ENCODE results near the gene LY86. TPM values are rescaled to one million over a fixed set of nuclear protein-coding genes. Genes with fewer than 3 reads are reported as not detected.

The LY86 gene
- polyA plus RNA-seq, 1 of the 3 experiments (the other 2 are of a cell fraction): not detected

DNA sequence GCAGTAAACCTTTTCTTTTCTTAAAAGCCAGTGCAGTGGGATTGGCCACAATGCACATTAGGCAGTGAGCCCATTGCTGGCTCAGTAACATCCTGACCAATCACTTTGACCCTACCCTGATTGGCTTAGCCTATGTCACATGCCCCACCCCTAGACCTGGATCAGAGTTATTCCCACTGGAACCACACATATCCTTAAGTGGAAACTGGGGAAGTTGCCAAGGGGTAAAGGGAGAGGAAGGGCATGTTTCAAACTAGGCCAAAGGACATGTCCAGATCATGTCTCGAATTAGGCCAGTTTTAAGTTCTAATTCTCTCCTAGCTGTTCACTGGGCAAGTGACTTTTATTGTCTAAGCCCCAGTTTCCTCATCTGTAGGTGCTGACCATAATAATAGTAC is 69.3 kb downstream of the LY86 start:
- Histone ChIP-seq H3K4me1 (ENCODE audit: control insufficient read depth in 1 of 2, insufficient read depth in 2 of 2, low read depth in 1 of 2, low read length in 1 of 2) (peaks cover 0 to 9% of the 10 kb centered on the region in 2 experiments; a peak in 1 of 4 replicates), H3K9me3 (no peaks in the 10 kb centered on the region), H3K79me2 (ENCODE audit: insufficient read depth) (no peaks in the 10 kb centered on the region), H4K20me1 (ENCODE audit: insufficient read depth) (no peaks in the 10 kb centered on the region), H3K4me2 (no peak overlapping the region), H3K9me2 (no peaks in the 10 kb centered on the region), H3K27ac (ENCODE audit: low read depth in 2 of 2, low read length in 1 of 2) (no peak overlapping the region), H2AFZ (ENCODE audit: low read depth) (no peak overlapping the region), H3K4me3 (ENCODE audit: low read depth in 2 of 2, low read length in 1 of 2) (no peak overlapping the region), H3F3A (replicated peaks; ENCODE audit: insufficient read depth) (no peaks in the 10 kb centered on the region), H3K27me3 (ENCODE audit: insufficient read depth) (no peaks in the 10 kb centered on the region), H3K36me3 (replicated peaks in 1 of 2; ENCODE audit: control insufficient read depth in 1 of 2, insufficient read depth in 2 of 2, low read length in 1 of 2) (no peaks in the 10 kb centered on the region), H3K9ac (no peak overlapping the region)
- WGBS (ENCODE audit: low lambda C conversion rate): 13% methylated on average over 1 of the region's 1 CpG
- ChIA-PET POLR2A (no interaction called here), CTCF (no interaction called here)
- TF ChIP-seq, protein P1, sequence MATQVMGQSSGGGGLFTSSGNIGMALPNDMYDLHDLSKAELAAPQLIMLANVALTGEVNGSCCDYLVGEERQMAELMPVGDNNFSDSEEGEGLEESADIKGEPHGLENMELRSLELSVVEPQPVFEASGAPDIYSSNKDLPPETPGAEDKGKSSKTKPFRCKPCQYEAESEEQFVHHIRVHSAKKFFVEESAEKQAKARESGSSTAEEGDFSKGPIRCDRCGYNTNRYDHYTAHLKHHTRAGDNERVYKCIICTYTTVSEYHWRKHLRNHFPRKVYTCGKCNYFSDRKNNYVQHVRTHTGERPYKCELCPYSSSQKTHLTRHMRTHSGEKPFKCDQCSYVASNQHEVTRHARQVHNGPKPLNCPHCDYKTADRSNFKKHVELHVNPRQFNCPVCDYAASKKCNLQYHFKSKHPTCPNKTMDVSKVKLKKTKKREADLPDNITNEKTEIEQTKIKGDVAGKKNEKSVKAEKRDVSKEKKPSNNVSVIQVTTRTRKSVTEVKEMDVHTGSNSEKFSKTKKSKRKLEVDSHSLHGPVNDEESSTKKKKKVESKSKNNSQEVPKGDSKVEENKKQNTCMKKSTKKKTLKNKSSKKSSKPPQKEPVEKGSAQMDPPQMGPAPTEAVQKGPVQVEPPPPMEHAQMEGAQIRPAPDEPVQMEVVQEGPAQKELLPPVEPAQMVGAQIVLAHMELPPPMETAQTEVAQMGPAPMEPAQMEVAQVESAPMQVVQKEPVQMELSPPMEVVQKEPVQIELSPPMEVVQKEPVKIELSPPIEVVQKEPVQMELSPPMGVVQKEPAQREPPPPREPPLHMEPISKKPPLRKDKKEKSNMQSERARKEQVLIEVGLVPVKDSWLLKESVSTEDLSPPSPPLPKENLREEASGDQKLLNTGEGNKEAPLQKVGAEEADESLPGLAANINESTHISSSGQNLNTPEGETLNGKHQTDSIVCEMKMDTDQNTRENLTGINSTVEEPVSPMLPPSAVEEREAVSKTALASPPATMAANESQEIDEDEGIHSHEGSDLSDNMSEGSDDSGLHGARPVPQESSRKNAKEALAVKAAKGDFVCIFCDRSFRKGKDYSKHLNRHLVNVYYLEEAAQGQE (IDR thresholded peaks at IDR 0.05; ENCODE audit: low read depth, low read length): no peak
- TF ChIP-seq YY1 (IDR thresholded peaks at IDR 0.05; ENCODE audit: low read depth) (no peak), POLR2AphosphoS5 (IDR thresholded peaks at IDR 0.05; ENCODE audit: low read depth, low read length) (no peak), FOXJ3 (CRISPR knock-in tag; IDR thresholded peaks at IDR 0.05) (no peak), CHD2 (IDR thresholded peaks at IDR 0.05; ENCODE audit: low read length, partially characterized antibody) (no peak), SMC3 (IDR thresholded peaks at IDR 0.05; ENCODE audit: low read depth, low read length) (no peak), RFX5 (IDR thresholded peaks at IDR 0.05; ENCODE audit: low read length) (no peak), RCOR1 (IDR thresholded peaks at IDR 0.05; ENCODE audit: low read length) (no peak), FOSL2 (IDR thresholded peaks at IDR 0.05; ENCODE audit: borderline replicate concordance, low read depth) (no peak), TCF12 (IDR thresholded peaks at IDR 0.05) (no peak), FOXM1 (IDR thresholded peaks at IDR 0.05; ENCODE audit: low read depth) (no peak), RAD21 (IDR thresholded peaks at IDR 0.05; ENCODE audit: low read length) (no peak), GATA2 (CRISPR knock-in tag; IDR thresholded peaks at IDR 0.05) (no peak), GABPA (IDR thresholded peaks at IDR 0.05; ENCODE audit: low read depth) (no peak), EZH2phosphoT487 (IDR thresholded peaks at IDR 0.05; ENCODE audit: borderline replicate concordance, low read depth) (no peak)
- TF ChIP-seq, protein P2, sequence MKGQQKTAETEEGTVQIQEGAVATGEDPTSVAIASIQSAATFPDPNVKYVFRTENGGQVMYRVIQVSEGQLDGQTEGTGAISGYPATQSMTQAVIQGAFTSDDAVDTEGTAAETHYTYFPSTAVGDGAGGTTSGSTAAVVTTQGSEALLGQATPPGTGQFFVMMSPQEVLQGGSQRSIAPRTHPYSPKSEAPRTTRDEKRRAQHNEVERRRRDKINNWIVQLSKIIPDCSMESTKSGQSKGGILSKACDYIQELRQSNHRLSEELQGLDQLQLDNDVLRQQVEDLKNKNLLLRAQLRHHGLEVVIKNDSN (IDR thresholded peaks at IDR 0.05; ENCODE audit: borderline replicate concordance, low read depth): no peak
- TF ChIP-seq, protein P3, sequence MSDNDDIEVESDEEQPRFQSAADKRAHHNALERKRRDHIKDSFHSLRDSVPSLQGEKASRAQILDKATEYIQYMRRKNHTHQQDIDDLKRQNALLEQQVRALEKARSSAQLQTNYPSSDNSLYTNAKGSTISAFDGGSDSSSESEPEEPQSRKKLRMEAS (IDR thresholded peaks at IDR 0.05; ENCODE audit: low read depth): no peak
- TF ChIP-seq, protein P4, sequence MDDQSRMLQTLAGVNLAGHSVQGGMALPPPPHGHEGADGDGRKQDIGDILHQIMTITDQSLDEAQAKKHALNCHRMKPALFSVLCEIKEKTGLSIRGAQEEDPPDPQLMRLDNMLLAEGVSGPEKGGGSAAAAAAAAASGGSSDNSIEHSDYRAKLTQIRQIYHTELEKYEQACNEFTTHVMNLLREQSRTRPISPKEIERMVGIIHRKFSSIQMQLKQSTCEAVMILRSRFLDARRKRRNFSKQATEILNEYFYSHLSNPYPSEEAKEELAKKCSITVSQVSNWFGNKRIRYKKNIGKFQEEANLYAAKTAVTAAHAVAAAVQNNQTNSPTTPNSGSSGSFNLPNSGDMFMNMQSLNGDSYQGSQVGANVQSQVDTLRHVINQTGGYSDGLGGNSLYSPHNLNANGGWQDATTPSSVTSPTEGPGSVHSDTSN (IDR thresholded peaks at IDR 0.05): no peak
- no peak for DNase-seq
